Measurements from ENCODE around the gene HMCN1. TPM values are rescaled to one million over a fixed set of nuclear protein-coding genes. Genes with fewer than 3 reads are reported as not detected.

Gene HMCN1
- total and polyA plus RNA-seq, 4 donors, result 10.6 to 20.0 (median 16.8) TPM

DNA sequence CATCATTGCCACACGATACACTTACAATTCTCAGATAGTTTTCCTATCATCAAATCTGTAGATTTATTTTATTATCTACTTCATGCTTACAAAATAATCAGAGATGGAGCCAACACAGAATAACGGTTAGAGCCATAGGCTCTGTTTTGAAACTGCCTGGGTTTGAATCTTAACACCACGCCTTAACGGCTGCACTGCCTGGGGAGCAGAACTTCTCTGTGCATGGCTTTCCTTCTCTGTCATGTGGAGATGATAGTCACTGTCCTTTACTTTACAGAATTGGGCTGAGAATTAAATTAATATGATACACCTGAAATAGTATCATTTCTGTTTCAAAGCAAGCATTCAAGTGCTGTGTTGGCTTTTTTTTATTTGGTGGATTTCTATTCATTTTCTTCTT is 177.8 kb downstream of the HMCN1 start:
- Histone ChIP-seq H3K9me3 (ENCODE audit: control insufficient read depth, insufficient read depth, low read length) (no peaks in the 10 kb centered on the region), H3K4me1 (ENCODE audit: control insufficient read depth, insufficient read depth, low read length) (no peaks in the 10 kb centered on the region), H3K4me3 (ENCODE audit: low read depth, low read length) (no peak overlapping the region), H3K27me3 (ENCODE audit: control insufficient read depth, insufficient read depth, low read length) (no peaks in the 10 kb centered on the region), H3K36me3 (ENCODE audit: control insufficient read depth, insufficient read depth, low read length) (no peaks in the 10 kb centered on the region), H3K27ac (ENCODE audit: low read depth, low read length) (no peak overlapping the region)
- no CpG with 5 or more reads among the region's 4 CpGs for WGBS (ENCODE audit: insufficient coverage)
- DNase-seq (ENCODE audit: low read depth in 4 of 6, low spot score in 6 of 6), result no peak

DNA sequence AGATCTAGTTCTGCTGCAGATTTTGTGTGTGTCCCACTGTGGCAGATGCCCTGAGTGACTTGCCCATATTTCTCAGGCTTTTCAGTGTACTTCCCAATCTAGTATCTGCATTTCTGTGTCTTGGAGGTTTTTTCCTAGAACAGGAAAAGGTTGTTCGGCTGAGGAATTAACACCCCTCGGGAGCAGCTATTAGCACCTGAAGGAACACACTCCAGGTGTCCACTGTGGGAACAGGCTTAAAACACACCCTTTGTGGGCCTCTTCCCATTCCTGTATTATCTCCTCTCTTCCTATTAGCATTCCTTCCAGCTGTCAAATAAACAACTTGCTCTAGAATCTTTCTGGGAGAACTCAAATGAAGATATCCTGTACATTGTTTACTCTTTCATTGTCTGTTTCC is 178.3 kb downstream of the HMCN1 start:
- no peak for DNase-seq (ENCODE audit: low read depth in 4 of 6, low spot score in 6 of 6)
- Histone ChIP-seq H3K27me3 (ENCODE audit: control insufficient read depth, insufficient read depth, low read length) (no peaks in the 10 kb centered on the region), H3K4me1 (ENCODE audit: control insufficient read depth, insufficient read depth, low read length) (no peaks in the 10 kb centered on the region), H3K27ac (ENCODE audit: low read depth, low read length) (no peak overlapping the region), H3K4me3 (ENCODE audit: low read depth, low read length) (no peak overlapping the region), H3K36me3 (ENCODE audit: control insufficient read depth, insufficient read depth, low read length) (no peaks in the 10 kb centered on the region), H3K9me3 (ENCODE audit: control insufficient read depth, insufficient read depth, low read length) (no peaks in the 10 kb centered on the region)
- no CpG with 5 or more reads among the region's 2 CpGs for WGBS (ENCODE audit: insufficient coverage)

DNA sequence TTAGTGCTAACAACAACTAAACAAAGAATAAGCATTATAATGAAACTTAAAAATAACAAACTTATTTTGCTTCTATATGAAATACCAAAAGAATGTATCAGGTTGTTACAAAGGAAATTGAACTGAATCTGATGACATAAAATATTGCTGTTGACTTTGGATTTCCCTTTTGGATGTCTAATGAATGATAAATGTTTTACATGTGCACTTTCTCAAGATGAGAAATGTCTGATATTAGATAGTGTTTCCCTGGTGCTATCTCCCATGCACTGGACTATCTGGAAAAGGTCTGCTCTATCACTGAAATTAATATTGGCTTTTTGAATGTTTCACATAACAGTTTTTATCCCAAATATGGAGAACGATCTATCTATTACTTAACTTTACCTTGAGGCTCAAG is 179.9 kb downstream of the HMCN1 start:
- DNase-seq (ENCODE audit: low read depth in 4 of 6, low spot score in 6 of 6), result no peak
- no peak overlapping the region for H3K27ac ChIP-seq (ENCODE audit: low read depth, low read length)
- no peaks in the 10 kb centered on the region for H3K9me3 ChIP-seq (ENCODE audit: control insufficient read depth, insufficient read depth, low read length)
- no peaks in the 10 kb centered on the region for H3K4me1 ChIP-seq (ENCODE audit: control insufficient read depth, insufficient read depth, low read length)
- WGBS (ENCODE audit: insufficient coverage), result 89% methylated on average over 1 of the region's 1 CpG
- H3K27me3 ChIP-seq (ENCODE audit: control insufficient read depth, insufficient read depth, low read length), result no peaks in the 10 kb centered on the region
- H3K36me3 ChIP-seq (ENCODE audit: control insufficient read depth, insufficient read depth, low read length), result no peaks in the 10 kb centered on the region
- no peak overlapping the region for H3K4me3 ChIP-seq (ENCODE audit: low read depth, low read length)

DNA sequence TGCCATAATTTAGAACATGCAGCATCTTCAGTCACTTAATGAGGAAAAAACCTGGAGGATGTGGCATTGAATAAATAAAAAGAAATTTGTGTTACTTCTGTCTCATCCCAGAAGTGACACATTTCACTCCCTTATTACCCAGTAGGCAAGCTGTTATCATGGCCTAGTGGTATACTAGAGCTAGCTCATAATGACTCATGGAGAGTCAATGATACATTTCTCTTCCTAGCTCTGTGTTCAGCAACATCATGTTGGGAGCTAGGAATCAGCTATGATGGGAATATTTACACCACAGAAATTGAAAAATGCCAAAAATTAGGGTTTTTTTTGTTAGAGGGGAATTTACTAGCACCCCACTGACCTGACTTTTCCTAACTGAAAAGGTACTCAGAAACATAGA is 182.7 kb downstream of the HMCN1 start:
- no peaks in the 10 kb centered on the region for H3K27me3 ChIP-seq (ENCODE audit: control insufficient read depth, insufficient read depth, low read length)
- no peak overlapping the region for H3K27ac ChIP-seq (ENCODE audit: low read depth, low read length)
- H3K9me3 ChIP-seq (ENCODE audit: control insufficient read depth, insufficient read depth, low read length), result no peaks in the 10 kb centered on the region
- H3K4me1 ChIP-seq (ENCODE audit: control insufficient read depth, insufficient read depth, low read length), result no peaks in the 10 kb centered on the region
- H3K4me3 ChIP-seq (ENCODE audit: low read depth, low read length), result no peak overlapping the region
- DNase-seq (ENCODE audit: low read depth in 4 of 6, low spot score in 6 of 6), result no peak
- no peaks in the 10 kb centered on the region for H3K36me3 ChIP-seq (ENCODE audit: control insufficient read depth, insufficient read depth, low read length)

DNA sequence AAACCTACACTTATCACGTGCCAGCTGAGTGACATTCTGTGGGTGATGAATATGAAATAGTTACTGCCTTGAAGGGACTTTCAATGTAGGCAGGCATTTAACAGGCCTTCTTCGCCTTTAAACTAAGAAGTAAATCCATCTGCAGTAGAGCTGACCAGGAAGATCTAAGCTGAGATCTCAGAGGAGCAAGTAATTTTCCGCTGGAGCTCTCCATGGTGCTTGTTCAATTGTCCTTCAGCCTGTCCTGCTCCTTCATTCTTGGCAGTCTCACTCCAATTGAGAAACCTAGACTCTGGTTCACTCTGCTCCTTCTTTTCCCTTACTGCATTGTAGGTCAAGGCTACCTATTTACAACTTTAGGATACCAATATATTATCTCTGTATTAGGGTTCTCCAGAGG is 183.5 kb downstream of the HMCN1 start:
- Histone ChIP-seq H3K4me1 (ENCODE audit: control insufficient read depth, insufficient read depth, low read length) (no peaks in the 10 kb centered on the region), H3K36me3 (ENCODE audit: control insufficient read depth, insufficient read depth, low read length) (no peaks in the 10 kb centered on the region), H3K4me3 (ENCODE audit: low read depth, low read length) (no peak overlapping the region), H3K9me3 (ENCODE audit: control insufficient read depth, insufficient read depth, low read length) (no peaks in the 10 kb centered on the region), H3K27ac (ENCODE audit: low read depth, low read length) (no peak overlapping the region), H3K27me3 (ENCODE audit: control insufficient read depth, insufficient read depth, low read length) (no peaks in the 10 kb centered on the region)
- 88% methylated on average over 2 of the region's 3 CpGs for WGBS (ENCODE audit: insufficient coverage)
- DNase-seq (ENCODE audit: low read depth in 4 of 6, low spot score in 6 of 6), result peak in 1 of 6 donors; percentile 28

DNA sequence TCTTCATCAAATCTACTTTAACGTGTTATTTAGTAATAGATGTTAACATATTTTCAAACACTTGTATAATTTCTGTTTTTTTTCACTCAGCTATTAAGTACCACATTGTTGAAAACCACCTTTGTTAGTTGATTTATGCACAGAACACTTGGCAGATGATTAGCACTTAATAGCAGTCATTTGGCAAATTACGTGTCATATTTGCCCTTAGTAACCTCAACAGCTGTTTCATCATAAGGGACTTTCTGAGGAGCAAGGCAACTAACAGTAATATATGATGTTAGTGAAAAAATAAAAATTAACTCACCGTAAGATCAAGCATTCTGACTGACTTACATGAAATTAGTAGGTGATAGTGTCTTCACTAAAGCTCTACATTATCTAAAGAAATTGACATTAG is 186.4 kb downstream of the HMCN1 start:
- Histone ChIP-seq H3K27ac (ENCODE audit: low read depth, low read length) (no peak overlapping the region), H3K4me3 (ENCODE audit: low read depth, low read length) (no peak overlapping the region), H3K27me3 (ENCODE audit: control insufficient read depth, insufficient read depth, low read length) (no peaks in the 10 kb centered on the region), H3K36me3 (ENCODE audit: control insufficient read depth, insufficient read depth, low read length) (no peaks in the 10 kb centered on the region), H3K4me1 (ENCODE audit: control insufficient read depth, insufficient read depth, low read length) (no peaks in the 10 kb centered on the region), H3K9me3 (ENCODE audit: control insufficient read depth, insufficient read depth, low read length) (no peaks in the 10 kb centered on the region)
- peak in 1 of 6 donors; percentile 23 for DNase-seq (ENCODE audit: low read depth in 4 of 6, low spot score in 6 of 6)
- WGBS (ENCODE audit: insufficient coverage), result no CpG with 5 or more reads among the region's 3 CpGs

DNA sequence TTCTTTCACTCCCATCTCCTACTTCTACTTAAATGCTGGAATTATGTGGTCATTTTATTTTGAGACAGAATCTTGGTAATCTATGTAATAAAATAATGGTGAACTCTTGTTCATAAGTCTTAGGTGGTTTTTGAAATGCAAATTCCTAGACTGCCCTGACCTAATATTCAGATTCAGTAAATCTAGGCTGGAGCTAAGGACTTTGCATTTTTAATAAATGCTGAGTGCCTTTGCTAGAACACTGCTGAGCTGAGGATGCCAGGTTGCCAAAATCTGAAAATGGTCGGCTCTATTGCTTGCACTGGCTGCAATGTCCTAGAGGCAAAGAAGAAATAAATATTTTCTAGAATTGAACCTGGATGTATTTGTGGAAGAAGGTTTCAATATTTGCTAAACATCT is 187.4 kb downstream of the HMCN1 start:
- no CpG with 5 or more reads among the region's 1 CpG for WGBS (ENCODE audit: insufficient coverage)
- Histone ChIP-seq H3K36me3 (ENCODE audit: control insufficient read depth, insufficient read depth, low read length) (no peaks in the 10 kb centered on the region), H3K27me3 (ENCODE audit: control insufficient read depth, insufficient read depth, low read length) (no peaks in the 10 kb centered on the region), H3K4me3 (ENCODE audit: low read depth, low read length) (no peak overlapping the region), H3K27ac (ENCODE audit: low read depth, low read length) (no peak overlapping the region), H3K9me3 (ENCODE audit: control insufficient read depth, insufficient read depth, low read length) (no peaks in the 10 kb centered on the region), H3K4me1 (ENCODE audit: control insufficient read depth, insufficient read depth, low read length) (no peaks in the 10 kb centered on the region)
- no peak for DNase-seq (ENCODE audit: low read depth in 4 of 6, low spot score in 6 of 6)

DNA sequence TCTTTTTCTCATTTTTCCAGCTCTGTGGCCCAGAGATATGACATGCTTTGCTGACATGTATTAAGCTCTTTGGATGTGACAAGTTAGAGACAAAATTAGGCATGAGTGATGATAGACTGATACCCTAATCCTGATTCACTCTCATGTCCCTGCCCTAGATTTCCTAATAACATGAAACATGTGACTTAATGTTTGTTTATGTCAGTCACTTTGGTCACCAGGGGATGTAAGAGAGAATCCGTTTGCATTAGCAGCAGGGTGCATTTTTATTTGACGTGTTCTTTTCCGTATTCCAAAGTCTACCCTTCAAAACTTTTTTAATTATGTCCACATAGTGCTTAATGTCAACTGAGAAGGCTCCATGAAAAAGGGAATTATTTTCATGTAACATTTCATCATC is 192.4 kb downstream of the HMCN1 start:
- DNase-seq (ENCODE audit: low read depth in 4 of 6, low spot score in 6 of 6), result no peak
- H3K4me1 ChIP-seq (ENCODE audit: control insufficient read depth, insufficient read depth, low read length), result no peaks in the 10 kb centered on the region
- H3K4me3 ChIP-seq (ENCODE audit: low read depth, low read length), result no peak overlapping the region
- no peaks in the 10 kb centered on the region for H3K9me3 ChIP-seq (ENCODE audit: control insufficient read depth, insufficient read depth, low read length)
- WGBS (ENCODE audit: insufficient coverage), result no CpG with 5 or more reads among the region's 3 CpGs
- no peaks in the 10 kb centered on the region for H3K36me3 ChIP-seq (ENCODE audit: control insufficient read depth, insufficient read depth, low read length)
- H3K27me3 ChIP-seq (ENCODE audit: control insufficient read depth, insufficient read depth, low read length), result no peaks in the 10 kb centered on the region
- no peak overlapping the region for H3K27ac ChIP-seq (ENCODE audit: low read depth, low read length)

DNA sequence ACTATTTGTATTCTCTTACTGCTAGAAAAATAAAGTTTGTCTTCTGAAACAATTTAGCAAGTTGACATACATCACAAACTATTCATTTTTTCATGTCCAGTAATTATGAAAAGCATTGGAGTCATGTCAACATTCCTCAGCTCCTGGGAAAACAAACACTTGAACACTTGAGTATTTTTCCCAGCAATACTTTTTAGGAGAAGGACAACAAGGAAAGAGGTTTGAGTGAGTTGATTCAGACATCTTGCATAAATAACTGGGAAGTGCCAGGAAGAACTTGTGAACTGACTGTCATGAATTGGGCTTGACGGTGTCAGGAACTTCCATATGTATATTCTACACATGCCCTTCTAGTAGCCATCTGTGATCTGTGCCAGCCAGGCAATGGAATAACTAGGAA is 195.6 kb downstream of the HMCN1 start:
- Histone ChIP-seq H3K27ac (ENCODE audit: low read depth, low read length) (no peak overlapping the region), H3K27me3 (ENCODE audit: control insufficient read depth, insufficient read depth, low read length) (no peaks in the 10 kb centered on the region), H3K9me3 (ENCODE audit: control insufficient read depth, insufficient read depth, low read length) (no peaks in the 10 kb centered on the region), H3K36me3 (ENCODE audit: control insufficient read depth, insufficient read depth, low read length) (no peaks in the 10 kb centered on the region), H3K4me3 (ENCODE audit: low read depth, low read length) (no peak overlapping the region), H3K4me1 (ENCODE audit: control insufficient read depth, insufficient read depth, low read length) (no peaks in the 10 kb centered on the region)
- peak in 1 of 6 donors; percentile 34 for DNase-seq (ENCODE audit: low read depth in 4 of 6, low spot score in 6 of 6)
- no CpG with 5 or more reads among the region's 1 CpG for WGBS (ENCODE audit: insufficient coverage)

DNA sequence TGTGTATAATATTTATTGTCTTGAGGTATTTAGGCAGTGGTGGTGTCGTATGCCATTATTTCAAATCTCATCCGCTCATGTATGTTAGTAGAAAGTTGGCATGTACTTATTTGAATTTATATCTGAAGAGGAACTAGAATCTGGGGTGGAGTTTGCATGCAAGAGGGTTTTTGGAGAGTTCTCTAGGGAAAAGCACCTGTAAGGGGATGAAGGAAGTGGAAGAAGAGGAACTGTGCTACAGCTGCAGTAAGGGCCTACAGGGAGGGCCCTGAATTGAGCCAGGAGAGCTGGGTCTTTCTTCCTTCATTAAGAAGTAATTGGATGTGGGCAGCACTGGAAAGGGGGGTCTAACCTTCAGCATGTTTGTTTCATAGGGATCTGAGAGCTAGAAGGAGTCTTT is 197.2 kb downstream of the HMCN1 start:
- DNase-seq (ENCODE audit: low read depth in 4 of 6, low spot score in 6 of 6), result no peak
- Histone ChIP-seq H3K27ac (ENCODE audit: low read depth, low read length) (no peak overlapping the region), H3K4me1 (ENCODE audit: control insufficient read depth, insufficient read depth, low read length) (no peaks in the 10 kb centered on the region), H3K9me3 (ENCODE audit: control insufficient read depth, insufficient read depth, low read length) (no peaks in the 10 kb centered on the region), H3K27me3 (ENCODE audit: control insufficient read depth, insufficient read depth, low read length) (no peaks in the 10 kb centered on the region), H3K36me3 (ENCODE audit: control insufficient read depth, insufficient read depth, low read length) (no peaks in the 10 kb centered on the region), H3K4me3 (ENCODE audit: low read depth, low read length) (no peak overlapping the region)
- WGBS (ENCODE audit: insufficient coverage), result 100% methylated on average over 1 of the region's 2 CpGs

All from spinal cord (tissue), 10 donors.